OCI-LY3 (cell line): ENCODE data around the gene ZBTB48.

Source experiments
- H2AFZ ChIP-seq: fragments of 200-600, 300-600 bp; shearing (Covaris generic); 2 replicates; pipeline ENCODE4 v1.6.0; 2014; ENCODE audit warnings: antibody characterized with exemption, low read depth, low read length
- H3K27ac ChIP-seq: fragments of 200-600, 300-600 bp; sonication (generic); 2 replicates; pipeline ENCODE4 v1.5.1; 2014; ENCODE audit warnings: mild to moderate bottlenecking, low read length, moderate library complexity, mixed read lengths
- H3K27me3 ChIP-seq: fragments of 200-600, 300-600 bp; sonication (generic); 2 replicates; pipeline ENCODE4 v1.6.1; 2014; ENCODE audit warnings: low read depth, low read length, mixed read lengths
- H3K36me3 ChIP-seq: fragments of 200-600, 300-600 bp; sonication (generic); replicated peaks from 2 replicates; pipeline ENCODE3; 2014; ENCODE audit warnings: low read depth, low read length, mixed read lengths
- H3K4me1 ChIP-seq: fragments of 300-600, 200-600 bp; sonication (generic); 2 replicates; pipeline ENCODE4 v1.6.1; 2014; ENCODE audit warnings: low read length, mixed read lengths
- H3K4me2 ChIP-seq: fragments of 200-600, 300-600 bp; sonication (generic); 2 replicates; pipeline ENCODE4 v1.6.1; 2014; ENCODE audit warnings: low read length, mixed read lengths
- H3K4me3 ChIP-seq: fragments of 300-600, 200-600 bp; sonication (generic); 2 replicates; pipeline ENCODE4 v1.5.1; 2014; ENCODE audit warnings: antibody characterized with exemption, mild to moderate bottlenecking, low read length, moderate library complexity
- H3K79me2 ChIP-seq: fragments of 300-600, 200-600 bp; shearing (Covaris generic); 2 replicates; pipeline ENCODE4 v1.6.1; 2014; ENCODE audit warnings: mild to moderate bottlenecking, low read length, mixed read lengths
- H3K9ac ChIP-seq: fragments of 300-600, 200-600 bp; shearing (Covaris generic); 2 replicates; pipeline ENCODE4 v1.6.0; 2014; ENCODE audit warnings: mild to moderate bottlenecking, low read length, moderate library complexity
- H3K9me3 ChIP-seq: fragments of 200-600, 300-600 bp; shearing (Covaris generic); 2 replicates; pipeline ENCODE4 v1.6.1; 2014; ENCODE audit warnings: low read length, mixed read lengths; ENCODE audit not compliant: insufficient read depth
- H4K20me1 ChIP-seq: fragments of 200-600, 300-600 bp; sonication (generic); 2 replicates; pipeline ENCODE4 v1.6.1; 2016; ENCODE audit warnings: low read length, mixed read lengths; ENCODE audit not compliant: insufficient read depth
- CTCF ChIP-seq: fragments of 200-600, 300-600 bp; sonication (generic); IDR thresholded peaks from 2 replicates; pipeline ENCODE4 v1.5.1; 2014; ENCODE audit warnings: antibody characterized with exemption, low read length, low read depth
- EZH2phosphoT487 ChIP-seq: fragments of 200-600 bp; shearing (Covaris generic); IDR thresholded peaks from 2 replicates; pipeline ENCODE4 v1.6.1; 2018; ENCODE audit warnings: antibody characterized with exemption, mixed run types, low read depth

The ZBTB48 gene

GRCh38 chr1:6534248-6534822, 45.5 kb upstream of the ZBTB48 start:
- TF ChIP-seq EZH2phosphoT487 = no peak
- TF ChIP-seq CTCF = no peak
- Histone ChIP-seq H3K79me2 (no peaks in the 10 kb centered on the region), H3K27me3 (no peaks in the 10 kb centered on the region)

GRCh38 chr1:6535214-6535613, 44.6 kb upstream of the ZBTB48 start:
- Histone ChIP-seq H3K36me3 (peaks cover 27% of the 10 kb centered on the region), H3K4me3 (no peak overlapping the region), H4K20me1 (no peaks in the 10 kb centered on the region), H3K9me3 (no peaks in the 10 kb centered on the region), H3K4me2 (no peak overlapping the region), H3K27me3 (no peaks in the 10 kb centered on the region), H3K4me1 (no peaks in the 10 kb centered on the region), H3K79me2 (no peaks in the 10 kb centered on the region), H2AFZ (no peak overlapping the region), H3K9ac (no peak overlapping the region), H3K27ac (no peak overlapping the region)
- TF ChIP-seq CTCF (no peak), EZH2phosphoT487 (no peak)

More at GRCh38 chr1:6534248-6534822, 45.5 kb upstream of the ZBTB48 start:
- H3K27ac ChIP-seq = no peak overlapping the region
- H3K9me3 ChIP-seq = no peaks in the 10 kb centered on the region
- no peak overlapping the region for H3K4me2 ChIP-seq
- H4K20me1 ChIP-seq = no peaks in the 10 kb centered on the region
- no peak overlapping the region for H3K4me3 ChIP-seq
- no peak overlapping the region for H3K9ac ChIP-seq
- H2AFZ ChIP-seq = no peak overlapping the region
- no peaks in the 10 kb centered on the region for H3K4me1 ChIP-seq
- peaks cover 27% of the 10 kb centered on the region for H3K36me3 ChIP-seq

GRCh38 chr1:6536291-6536690, 43.5 kb upstream of the ZBTB48 start:
- H3K4me3 ChIP-seq = no peak overlapping the region
- no peaks in the 10 kb centered on the region for H3K9me3 ChIP-seq
- TF ChIP-seq EZH2phosphoT487 (no peak), CTCF (no peak)
- no peaks in the 10 kb centered on the region for H3K27me3 ChIP-seq
- H3K9ac ChIP-seq = no peak overlapping the region
- H3K36me3 ChIP-seq = peaks cover 22% of the 10 kb centered on the region
- H2AFZ ChIP-seq = no peak overlapping the region
- H3K4me1 ChIP-seq = no peaks in the 10 kb centered on the region
- H3K27ac ChIP-seq = no peak overlapping the region
- no peak overlapping the region for H3K4me2 ChIP-seq
- no peaks in the 10 kb centered on the region for H4K20me1 ChIP-seq
- no peaks in the 10 kb centered on the region for H3K79me2 ChIP-seq

GRCh38 chr1:6538956-6539355, 40.8 kb upstream of the ZBTB48 start:
- H3K9ac ChIP-seq = no peak overlapping the region
- no peak overlapping the region for H3K27ac ChIP-seq
- no peak overlapping the region for H3K4me2 ChIP-seq
- TF ChIP-seq CTCF = no peak
- no peak for TF ChIP-seq EZH2phosphoT487
- H4K20me1 ChIP-seq = no peaks in the 10 kb centered on the region
- no peaks in the 10 kb centered on the region for H3K79me2 ChIP-seq
- H3K9me3 ChIP-seq = no peaks in the 10 kb centered on the region
- peaks cover 14% of the 10 kb centered on the region for H3K36me3 ChIP-seq
- no peak overlapping the region for H2AFZ ChIP-seq
- H3K4me3 ChIP-seq = no peak overlapping the region
- no peaks in the 10 kb centered on the region for H3K27me3 ChIP-seq
- H3K4me1 ChIP-seq = no peaks in the 10 kb centered on the region
